Endothelial cell of umbilical vein (primary cell): ENCODE results near the gene ADAMTSL2.

Experiments used
- CTCF ChIP-seq, 2 donors: IDR thresholded peaks; 1 replicate in 1 of 2; 2 replicates in 1 of 2; pipeline ENCODE4 v1.5.1; 2011; ENCODE audit warnings: low read length in 2 of 2, mild to moderate bottlenecking in 2 of 2, moderate library complexity in 2 of 2, control low read depth in 1 of 2, inconsistent platforms in 1 of 2, low read depth in 1 of 2; ENCODE audit not compliant: insufficient read depth in 1 of 2; ENCODE audit errors: extremely low read depth in 1 of 2
- EZH2 ChIP-seq: IDR thresholded peaks from 2 replicates; pipeline ENCODE4 v1.6.1; 2012; ENCODE audit warnings: borderline replicate concordance, low read depth, mild to moderate bottlenecking, moderate library complexity, low read length, inconsistent platforms; ENCODE audit not compliant: severe bottlenecking
- FOS ChIP-seq: IDR thresholded peaks from 2 replicates; pipeline ENCODE4 v1.6.1; 2011; ENCODE audit warnings: mild to moderate bottlenecking, low read length, moderate library complexity, borderline replicate concordance; ENCODE audit not compliant: insufficient read depth
- GATA2 ChIP-seq: IDR thresholded peaks from 2 replicates; pipeline ENCODE4 v1.7.0; 2011; ENCODE audit warnings: low read depth, mild to moderate bottlenecking, moderate library complexity, mixed read lengths, low read length; ENCODE audit not compliant: insufficient read length, insufficient read depth
- JUN ChIP-seq: IDR thresholded peaks from 2 replicates; pipeline ENCODE4 v1.6.1; 2011; ENCODE audit warnings: borderline replicate concordance, low read depth; ENCODE audit not compliant: insufficient read length, insufficient read depth
- POLR2A ChIP-seq: IDR thresholded peaks from 2 replicates; pipeline ENCODE4 v1.6.1; 2012; ENCODE audit warnings: low read depth, mild to moderate bottlenecking, control low read depth, low read length
- POLR2AphosphoS5 ChIP-seq: IDR thresholded peaks from 2 replicates; pipeline ENCODE4 v1.6.1; 2012; ENCODE audit warnings: low read depth, mild to moderate bottlenecking, control low read depth, low read length, moderate library complexity; ENCODE audit not compliant: insufficient read depth
- TF ChIP-seq, protein P1 (sequence below): IDR thresholded peaks from 2 replicates; pipeline ENCODE4 v1.6.1; 2011; ENCODE audit not compliant: insufficient read depth, insufficient read length

DNA sequence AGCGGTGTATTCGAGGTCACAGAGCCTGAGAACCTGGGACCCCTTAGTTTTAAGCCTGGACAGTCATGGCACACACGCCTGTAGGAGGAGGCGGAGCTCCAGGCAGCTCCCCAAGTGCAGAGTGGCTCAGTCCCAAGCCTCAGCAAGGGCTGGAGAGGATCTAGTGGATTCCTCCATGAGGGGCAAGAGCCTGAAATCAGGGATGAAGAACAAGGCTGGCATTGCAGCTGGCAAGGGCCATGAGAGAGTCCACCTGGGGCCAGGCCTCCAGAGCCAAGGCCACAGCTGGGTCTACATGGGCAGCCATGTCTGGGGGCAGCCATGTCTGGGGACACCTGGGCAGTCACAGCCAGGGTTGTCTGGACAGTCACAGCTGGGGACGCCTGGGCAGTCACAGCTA, 21.9 kb downstream of the ADAMTSL2 start:
- TF ChIP-seq EZH2: no peak
- no peak for TF ChIP-seq CTCF (IDR thresholded peaks at IDR 0.05; ENCODE audit: extremely low read depth in 1 of 2, insufficient read depth in 1 of 2, low read depth in 1 of 2, low read length in 2 of 2)
- TF ChIP-seq POLR2AphosphoS5: no peak
- TF ChIP-seq POLR2A: no peak
- TF ChIP-seq, protein P1, sequence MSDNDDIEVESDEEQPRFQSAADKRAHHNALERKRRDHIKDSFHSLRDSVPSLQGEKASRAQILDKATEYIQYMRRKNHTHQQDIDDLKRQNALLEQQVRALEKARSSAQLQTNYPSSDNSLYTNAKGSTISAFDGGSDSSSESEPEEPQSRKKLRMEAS: no peak
- TF ChIP-seq GATA2: no peak
- TF ChIP-seq FOS: no peak
- no peak for TF ChIP-seq JUN
